Loucy (cell line): ENCODE data around the gene CAMTA1.

Experiments
- H2AFZ ChIP-seq: fragments of 200-600 bp; sonication (generic); 2 replicates; pipeline ENCODE4 v1.6.0; 2016; ENCODE audit warnings: antibody characterized with exemption, mild to moderate bottlenecking, low read length, moderate library complexity
- H3F3A ChIP-seq: fragments of 200-600 bp; 2 replicates; pipeline ENCODE4 v1.6.0; 2016; ENCODE audit warnings: antibody characterized with exemption, low read depth, mild to moderate bottlenecking
- H3K27me3 ChIP-seq: fragments of 200-600 bp; sonication (generic); 2 replicates; pipeline ENCODE4 v1.6.1; 2014; ENCODE audit warnings: low read length, mild to moderate bottlenecking; ENCODE audit not compliant: insufficient read depth, poor library complexity, severe bottlenecking
- H3K36me3 ChIP-seq: fragments of 200-600 bp; sonication (generic); 2 replicates; pipeline ENCODE4 v1.6.1; 2016; ENCODE audit warnings: low read length; ENCODE audit not compliant: insufficient read depth
- H3K4me1 ChIP-seq: fragments of 200-600 bp; sonication (generic); 2 replicates; pipeline ENCODE4 v1.5.1; 2014; ENCODE audit warnings: low read length, mild to moderate bottlenecking; ENCODE audit not compliant: insufficient read depth, poor library complexity, severe bottlenecking
- H3K4me2 ChIP-seq: fragments of 200-600 bp; sonication (generic); 2 replicates; pipeline ENCODE4 v1.6.0; 2014; ENCODE audit warnings: antibody characterized with exemption, low read length, low read depth, mild to moderate bottlenecking; ENCODE audit not compliant: poor library complexity, severe bottlenecking
- H3K4me3 ChIP-seq: fragments of 200-600 bp; sonication (generic); 2 replicates; pipeline ENCODE4 v1.5.1; 2014; ENCODE audit warnings: low read length, mild to moderate bottlenecking, mixed read lengths; ENCODE audit not compliant: poor library complexity, severe bottlenecking
- H3K79me2 ChIP-seq: fragments of 200-600 bp; sonication (generic); 2 replicates; pipeline ENCODE4 v1.6.1; 2014; ENCODE audit warnings: low read length; ENCODE audit not compliant: insufficient read depth
- H3K9ac ChIP-seq: fragments of 200-600 bp; sonication (generic); 2 replicates; pipeline ENCODE4 v1.6.0; 2014; ENCODE audit warnings: mild to moderate bottlenecking, low read depth, low read length, moderate library complexity; ENCODE audit not compliant: poor library complexity, severe bottlenecking
- H3K9me2 ChIP-seq: fragments of 200-600 bp; sonication (generic); replicated peaks from 2 replicates; pipeline ENCODE4 v1.6.1; 2016; ENCODE audit warnings: low read depth, low read length, mixed read lengths
- H3K9me3 ChIP-seq: fragments of 200-600 bp; sonication (generic); 2 replicates; pipeline ENCODE4 v1.6.1; 2014; ENCODE audit warnings: mild to moderate bottlenecking, antibody characterized with exemption, low read length, low read depth; ENCODE audit not compliant: insufficient read depth
- H4K20me1 ChIP-seq: fragments of 200-600 bp; sonication (generic); 2 replicates; pipeline ENCODE4 v1.6.0; 2014; ENCODE audit warnings: antibody characterized with exemption, low read length, mild to moderate bottlenecking; ENCODE audit not compliant: insufficient read depth, poor library complexity, severe bottlenecking
- EZH2phosphoT487 ChIP-seq: fragments of 200-600 bp; IDR thresholded peaks from 2 replicates; pipeline ENCODE4 v1.6.1; 2018; ENCODE audit warnings: antibody characterized with exemption, mild to moderate bottlenecking, moderate library complexity, borderline replicate concordance
- TF ChIP-seq, protein P1 (sequence below): fragments of 200-600 bp; sonication (generic); conservative IDR thresholded peaks from 2 replicates; pipeline ENCODE4 v1.5.1; 2014; ENCODE audit warnings: mild to moderate bottlenecking, antibody characterized with exemption, low read length

CAMTA1 gene

DNA sequence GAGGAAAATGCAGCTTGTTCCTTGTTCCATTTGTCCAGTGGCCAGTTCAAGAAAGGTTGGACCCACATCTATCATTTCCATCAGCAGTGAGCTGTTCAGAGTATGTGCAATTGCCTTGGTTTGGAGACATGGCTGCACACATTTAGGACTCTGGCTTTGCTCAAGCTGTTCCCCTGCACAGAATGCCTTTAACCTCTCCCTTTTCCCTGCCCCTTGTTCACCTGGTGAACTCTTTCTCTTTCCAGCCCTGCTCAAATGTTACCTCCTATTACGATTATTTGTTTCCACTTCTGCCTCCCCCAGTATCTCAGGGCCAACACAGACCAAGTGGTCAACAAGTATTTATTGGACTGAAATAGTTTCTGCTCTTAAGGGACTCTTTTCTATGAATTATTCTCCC is 385.9 kb downstream of the CAMTA1 start:
- Histone ChIP-seq H3K4me2 (no peak overlapping the region), H3K27me3 (no peaks in the 10 kb centered on the region), H2AFZ (no peak overlapping the region), H3F3A (no peaks in the 10 kb centered on the region), H3K9me2 (no peaks in the 10 kb centered on the region), H3K9me3 (no peaks in the 10 kb centered on the region), H3K4me1 (no peaks in the 10 kb centered on the region), H3K9ac (no peak overlapping the region), H4K20me1 (no peaks in the 10 kb centered on the region), H3K79me2 (no peaks in the 10 kb centered on the region), H3K36me3 (no peaks in the 10 kb centered on the region), H3K4me3 (no peak overlapping the region)
- TF ChIP-seq, protein P1, sequence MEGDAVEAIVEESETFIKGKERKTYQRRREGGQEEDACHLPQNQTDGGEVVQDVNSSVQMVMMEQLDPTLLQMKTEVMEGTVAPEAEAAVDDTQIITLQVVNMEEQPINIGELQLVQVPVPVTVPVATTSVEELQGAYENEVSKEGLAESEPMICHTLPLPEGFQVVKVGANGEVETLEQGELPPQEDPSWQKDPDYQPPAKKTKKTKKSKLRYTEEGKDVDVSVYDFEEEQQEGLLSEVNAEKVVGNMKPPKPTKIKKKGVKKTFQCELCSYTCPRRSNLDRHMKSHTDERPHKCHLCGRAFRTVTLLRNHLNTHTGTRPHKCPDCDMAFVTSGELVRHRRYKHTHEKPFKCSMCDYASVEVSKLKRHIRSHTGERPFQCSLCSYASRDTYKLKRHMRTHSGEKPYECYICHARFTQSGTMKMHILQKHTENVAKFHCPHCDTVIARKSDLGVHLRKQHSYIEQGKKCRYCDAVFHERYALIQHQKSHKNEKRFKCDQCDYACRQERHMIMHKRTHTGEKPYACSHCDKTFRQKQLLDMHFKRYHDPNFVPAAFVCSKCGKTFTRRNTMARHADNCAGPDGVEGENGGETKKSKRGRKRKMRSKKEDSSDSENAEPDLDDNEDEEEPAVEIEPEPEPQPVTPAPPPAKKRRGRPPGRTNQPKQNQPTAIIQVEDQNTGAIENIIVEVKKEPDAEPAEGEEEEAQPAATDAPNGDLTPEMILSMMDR = no peak
- no peak for TF ChIP-seq EZH2phosphoT487

DNA sequence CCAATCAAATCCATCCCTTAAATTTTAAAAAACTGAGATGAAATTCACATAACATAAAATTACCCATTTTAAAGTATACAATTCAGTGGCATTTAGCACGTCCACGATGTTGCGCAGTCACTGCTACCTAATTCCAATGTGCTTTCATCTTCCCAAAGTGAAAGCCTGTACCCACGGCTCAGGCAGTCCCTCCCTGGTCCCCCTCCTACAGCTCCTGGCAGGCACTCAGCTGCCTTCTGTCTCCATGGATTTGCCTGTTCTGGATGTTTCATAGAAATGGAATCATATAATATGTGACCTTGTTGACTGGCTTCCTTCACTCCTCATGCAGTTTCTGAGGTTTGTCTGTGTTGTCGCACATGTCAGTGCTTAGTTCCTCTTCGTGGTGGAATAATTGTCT is 386.3 kb downstream of the CAMTA1 start:
- H3K4me1 ChIP-seq = no peaks in the 10 kb centered on the region
- no peak overlapping the region for H3K4me2 ChIP-seq
- no peaks in the 10 kb centered on the region for H3K9me3 ChIP-seq
- no peaks in the 10 kb centered on the region for H4K20me1 ChIP-seq
- no peak for TF ChIP-seq EZH2phosphoT487
- TF ChIP-seq, protein P1 = no peak
- no peaks in the 10 kb centered on the region for H3K9me2 ChIP-seq
- H3K27me3 ChIP-seq = no peaks in the 10 kb centered on the region
- no peak overlapping the region for H2AFZ ChIP-seq
- no peak overlapping the region for H3K9ac ChIP-seq
- no peaks in the 10 kb centered on the region for H3K79me2 ChIP-seq
- H3F3A ChIP-seq = no peaks in the 10 kb centered on the region
- no peak overlapping the region for H3K4me3 ChIP-seq
- no peaks in the 10 kb centered on the region for H3K36me3 ChIP-seq

DNA sequence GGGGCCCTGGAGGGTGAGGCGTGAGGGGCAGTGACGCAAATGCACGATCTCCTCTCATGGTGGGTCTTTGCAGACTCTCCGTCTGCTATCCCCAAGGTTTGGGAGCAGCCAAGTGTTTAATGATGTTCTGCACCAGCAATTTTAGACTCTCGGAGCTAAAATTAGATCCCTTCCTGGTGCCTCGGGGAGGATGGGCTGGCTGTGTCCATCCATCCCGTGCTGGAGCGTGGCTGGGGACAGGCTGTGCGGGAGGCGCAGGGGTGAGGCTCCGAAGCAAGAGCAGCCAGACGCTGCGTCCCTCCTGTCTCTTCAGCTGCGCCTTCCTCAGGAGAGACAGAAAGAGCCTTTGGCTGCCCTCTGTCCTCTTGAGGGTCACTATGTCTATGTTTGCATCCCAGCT is 387.6 kb downstream of the CAMTA1 start:
- TF ChIP-seq, protein P1 = no peak
- no peak for TF ChIP-seq EZH2phosphoT487
- H3K4me1 ChIP-seq = no peaks in the 10 kb centered on the region

More for the DNA sequence above, 387.6 kb downstream of the CAMTA1 start:
- no peaks in the 10 kb centered on the region for H3K79me2 ChIP-seq
- no peaks in the 10 kb centered on the region for H3K27me3 ChIP-seq
- H3K4me2 ChIP-seq = no peak overlapping the region
- no peak overlapping the region for H3K9ac ChIP-seq
- H2AFZ ChIP-seq = no peak overlapping the region
- H4K20me1 ChIP-seq = no peaks in the 10 kb centered on the region
- no peak overlapping the region for H3K4me3 ChIP-seq
- no peaks in the 10 kb centered on the region for H3K36me3 ChIP-seq
- H3K9me2 ChIP-seq = no peaks in the 10 kb centered on the region
- H3K9me3 ChIP-seq = no peaks in the 10 kb centered on the region; the same call in 1 of the 2 replicates
- H3F3A ChIP-seq = no peaks in the 10 kb centered on the region
